KG1 (cell line): ENCODE results near the gene CLRN3.

Source experiments
- DNase-seq: peaks from one replicate; lab custom pipeline; 2025; lab: John Stamatoyannopoulos, UW

The CLRN3 gene

GRCh38 chr10:127892743-127893142 is at the start of gene CLRN3:
TSS of gene CLRN3 (minus strand) at chr10:127892941. CDS start at chr10:127892784, 157 bp downstream.
- DNase-seq: no peak

GRCh38 chr10:127940866-127941640 is 48.3 kb upstream of the CLRN3 start:
- no peak for DNase-seq

GRCh38 chr10:127939786-127940330 is 47.1 kb upstream of the CLRN3 start:
- no peak for DNase-seq

- DNase-seq: no peak
These were observed 45.2 kb upstream of the CLRN3 start for GRCh38 chr10:127937915-127938463.

GRCh38 chr10:127937069-127937468 is 44.3 kb upstream of the CLRN3 start:
- DNase-seq: no peak

GRCh38 chr10:127935071-127935561 is 42.4 kb upstream of the CLRN3 start:
- DNase-seq: no peak

- no peak for DNase-seq
These were observed 41.6 kb upstream of the CLRN3 start for GRCh38 chr10:127934383-127934782.

- DNase-seq: no peak
These were observed 40.5 kb upstream of the CLRN3 start for GRCh38 chr10:127933271-127933670.

- DNase-seq: no peak
These were observed 40.0 kb upstream of the CLRN3 start for GRCh38 chr10:127932521-127933270.

- no peak for DNase-seq
These were observed 35.5 kb upstream of the CLRN3 start for GRCh38 chr10:127928021-127928806.

- DNase-seq: no peak
These were observed 33.7 kb upstream of the CLRN3 start for GRCh38 chr10:127926455-127926854.

GRCh38 chr10:127925471-127926207 is 32.9 kb upstream of the CLRN3 start:
- no peak for DNase-seq

GRCh38 chr10:127923646-127924045 is 30.9 kb upstream of the CLRN3 start:
- DNase-seq: no peak

GRCh38 chr10:127922675-127923366 is 30.1 kb upstream of the CLRN3 start:
- DNase-seq: no peak

- no peak for DNase-seq
These were observed 29.5 kb upstream of the CLRN3 start for GRCh38 chr10:127922206-127922605.

GRCh38 chr10:127921753-127922145 is 29.0 kb upstream of the CLRN3 start:
- DNase-seq: no peak

- no peak for DNase-seq
These were observed 28.5 kb upstream of the CLRN3 start for GRCh38 chr10:127921075-127921752.

GRCh38 chr10:127920306-127921074 is 27.7 kb upstream of the CLRN3 start:
- no peak for DNase-seq
